KBM-7 (cell line): ENCODE measurements around the gene CDKAL1.
"Not testable (repeated sequence)": the region's sequence is repeated elsewhere in the genome, so short reads cannot be mapped to it uniquely, and the experiment has no call there.

ENCODE experiments used
- DNase-seq: peaks from one replicate; pipeline ENCODE4 v3.0.0-alpha.2; 2015
- in situ Hi-C: fragments of 300-500 bp; cut with MboI; formaldehyde crosslinking; loops from 2 replicates; pipeline ENCODE4 v1.14.3; 2020; ENCODE audit warnings: low sequenced_read_pairs, low pct_unique_long_range_greater_than_20kb, mixed read lengths

Gene CDKAL1

DNA sequence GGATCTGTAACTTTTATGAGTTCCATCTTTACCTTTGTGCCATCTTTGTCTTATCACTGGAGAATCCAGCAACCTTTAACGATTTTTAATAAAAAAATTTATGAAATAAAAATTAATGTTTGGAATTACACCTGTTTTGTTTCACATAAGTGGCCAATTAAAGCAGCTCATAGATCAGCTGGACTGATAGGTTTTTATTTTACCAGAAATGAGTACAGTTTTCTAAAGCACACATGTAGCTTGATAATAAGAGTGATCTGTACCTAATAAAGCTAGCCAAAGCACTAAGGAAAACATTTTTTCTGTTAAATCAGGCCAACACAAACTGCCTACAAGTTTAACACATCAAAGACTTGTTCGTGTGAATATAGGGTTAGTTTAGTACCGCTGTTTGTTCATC lies 500.1 kb downstream of the CDKAL1 start:
- in situ Hi-C loops: no loop called here
- DNase-seq: no peak

DNA sequence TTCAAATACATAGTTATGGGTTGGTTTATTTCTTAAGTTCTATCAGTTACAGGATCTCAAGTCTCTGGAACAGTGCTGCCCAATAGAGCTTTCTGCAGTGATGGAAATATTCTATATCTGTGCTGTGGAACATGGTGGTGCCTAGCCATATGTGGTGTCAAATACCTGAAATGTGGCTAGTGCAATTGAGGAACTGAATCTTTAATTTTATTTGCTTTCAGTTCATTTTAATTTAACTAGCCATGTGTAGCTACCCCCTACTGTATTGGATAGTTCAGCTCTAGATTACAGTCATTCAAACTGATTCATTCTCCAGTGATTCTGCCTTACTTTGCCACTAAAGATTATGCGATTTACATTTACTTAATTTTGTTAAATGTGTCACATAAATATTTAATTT lies 503.2 kb downstream of the CDKAL1 start:
- DNase-seq: no peak
- in situ Hi-C loops: no loop called here

DNA sequence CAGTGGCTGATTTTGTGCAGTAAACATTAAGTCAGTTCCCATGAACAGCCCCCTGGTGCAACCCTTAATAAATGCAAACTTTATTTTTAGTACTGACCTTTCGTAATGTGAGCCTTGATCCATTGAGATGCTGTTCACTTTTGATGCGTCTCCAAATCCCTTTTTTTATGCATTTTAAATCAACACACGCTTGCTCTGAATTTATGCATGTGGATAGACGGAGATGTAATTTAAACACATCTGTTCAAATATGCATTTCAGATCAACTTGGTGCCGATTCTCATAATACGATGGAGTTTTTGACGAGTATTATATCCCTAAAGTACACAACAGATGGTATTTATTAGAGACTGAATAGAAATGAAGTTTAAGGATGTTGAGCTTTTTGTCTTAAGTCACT lies 505.7 kb downstream of the CDKAL1 start:
- no peak for DNase-seq
- in situ Hi-C loops: no loop called here

DNA sequence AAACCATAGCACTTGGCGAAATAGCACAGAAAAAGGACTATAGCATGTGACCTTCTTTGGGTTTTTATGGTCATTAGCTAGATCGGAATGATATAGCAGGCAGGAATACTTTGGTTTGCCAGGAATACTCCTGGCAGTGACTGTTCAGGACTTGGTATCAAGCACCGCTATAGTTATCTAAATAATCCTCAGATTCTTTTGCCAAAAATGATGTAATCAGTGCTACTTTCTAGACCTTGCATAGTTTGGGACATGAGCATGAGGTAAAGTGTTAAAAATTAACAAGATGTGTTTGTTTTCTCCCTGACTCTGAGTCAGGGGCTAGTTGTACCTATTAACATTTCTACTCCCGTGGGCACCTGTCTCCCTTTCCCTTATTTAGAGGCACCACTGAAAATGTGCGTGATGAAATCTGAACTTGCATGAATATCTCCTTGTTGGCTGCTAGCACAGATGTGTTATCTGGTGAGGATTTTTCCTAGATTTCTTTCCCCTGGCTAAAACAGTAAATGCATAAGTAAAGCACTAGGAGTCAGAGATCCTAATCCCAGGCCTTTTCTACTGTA lies 511.0 kb downstream of the CDKAL1 start:
- in situ Hi-C loops: no loop called here
- no peak for DNase-seq

DNA sequence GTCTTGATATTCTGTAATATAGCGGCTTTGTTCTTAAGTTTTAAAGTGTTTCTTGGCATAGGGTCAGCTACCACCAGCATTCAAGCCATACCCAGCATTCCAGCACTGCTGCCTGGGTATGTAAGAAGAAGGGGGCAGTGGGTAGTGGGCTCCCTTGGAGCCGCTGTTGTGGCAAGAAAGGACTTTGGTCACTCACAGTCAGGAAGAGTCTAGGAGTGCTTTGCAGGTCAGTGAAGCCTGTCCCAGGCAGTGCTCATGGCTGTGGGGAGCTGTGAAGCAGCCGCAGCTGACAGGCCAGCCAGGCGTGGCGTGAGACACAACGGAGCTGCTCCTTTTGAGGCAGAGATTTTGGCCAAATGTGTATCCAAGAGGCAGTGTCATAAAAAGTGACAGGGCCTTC lies 512.0 kb downstream of the CDKAL1 start:
- in situ Hi-C loops: no loop called here
- DNase-seq: no peak

DNA sequence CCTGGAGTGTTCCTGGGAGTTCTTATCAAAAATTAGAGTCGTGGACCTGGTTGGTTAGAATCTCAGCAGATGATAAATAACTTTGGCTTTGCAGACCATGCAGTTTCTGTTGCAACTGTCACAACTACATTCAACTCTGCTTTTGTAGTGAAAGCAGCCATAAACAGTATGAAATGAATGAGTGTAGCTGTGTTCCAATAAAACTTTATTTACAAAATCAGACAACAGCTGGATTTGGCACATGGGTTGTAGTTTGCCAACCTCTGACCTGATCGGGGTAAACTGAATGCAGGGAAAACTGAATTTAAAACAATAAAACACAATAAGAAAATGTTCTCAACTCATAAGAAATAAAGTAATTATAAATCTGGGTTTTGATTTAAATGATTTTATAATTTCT lies 513.8 kb downstream of the CDKAL1 start:
- in situ Hi-C loops: no loop called here
- no peak for DNase-seq

DNA sequence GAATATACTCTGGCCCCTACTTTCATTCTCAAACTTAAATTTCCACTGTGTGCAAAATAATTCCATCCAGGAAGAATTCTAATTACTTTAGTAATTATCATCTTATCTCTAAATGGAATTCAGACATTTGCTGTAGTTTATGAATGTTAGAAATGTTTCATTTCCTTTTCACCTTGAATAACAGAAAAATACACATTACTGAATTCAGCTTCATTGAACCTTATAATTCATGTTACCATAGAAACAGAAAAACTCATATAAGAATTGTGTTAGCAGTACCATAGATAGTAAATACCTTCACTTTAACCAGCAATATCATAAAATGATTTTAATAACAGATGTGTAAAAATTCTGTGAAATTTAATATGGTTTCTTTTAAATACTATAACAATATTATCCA lies 514.9 kb downstream of the CDKAL1 start:
- in situ Hi-C loops: no loop called here
- no peak for DNase-seq

DNA sequence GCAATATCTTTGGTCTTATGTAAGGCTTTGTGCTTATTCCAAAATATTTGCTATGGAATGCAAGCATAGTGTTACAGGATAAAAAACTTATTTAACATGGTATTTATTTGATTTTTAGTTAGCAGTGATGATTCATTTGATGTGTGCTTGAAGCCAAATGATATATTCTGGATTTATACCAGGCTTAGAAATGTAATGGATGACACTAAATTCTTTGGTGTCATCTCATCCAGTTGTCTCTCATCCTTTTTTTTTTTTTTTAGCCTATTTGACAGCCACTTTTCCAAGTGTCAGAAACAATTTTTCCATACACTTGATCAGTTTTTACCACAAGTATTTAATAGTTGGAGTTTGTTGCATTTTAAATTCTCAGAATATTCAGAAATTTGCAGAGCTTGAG lies 515.3 kb downstream of the CDKAL1 start:
- DNase-seq: no peak
- in situ Hi-C loops: no loop called here

DNA sequence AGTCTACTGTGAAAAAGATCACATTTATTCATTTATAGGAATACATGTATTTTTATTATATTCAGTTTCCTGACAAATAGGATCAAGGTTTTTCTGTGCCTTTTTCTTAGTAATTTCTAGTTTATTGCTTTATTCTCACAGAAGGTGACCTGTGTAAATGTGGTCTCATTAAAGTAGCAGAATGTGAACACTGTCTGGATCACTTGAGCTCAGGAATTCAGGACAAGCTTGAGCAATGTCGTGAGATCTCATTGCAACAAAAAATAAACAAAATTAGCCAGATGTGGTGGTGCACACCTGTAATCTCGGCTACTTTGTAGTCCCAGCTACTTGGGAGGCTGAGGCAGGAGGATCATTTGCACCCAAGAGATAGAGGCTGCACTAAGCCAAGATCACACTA lies 516.7 kb downstream of the CDKAL1 start:
- DNase-seq: no peak
- in situ Hi-C loops: no loop called here

DNA sequence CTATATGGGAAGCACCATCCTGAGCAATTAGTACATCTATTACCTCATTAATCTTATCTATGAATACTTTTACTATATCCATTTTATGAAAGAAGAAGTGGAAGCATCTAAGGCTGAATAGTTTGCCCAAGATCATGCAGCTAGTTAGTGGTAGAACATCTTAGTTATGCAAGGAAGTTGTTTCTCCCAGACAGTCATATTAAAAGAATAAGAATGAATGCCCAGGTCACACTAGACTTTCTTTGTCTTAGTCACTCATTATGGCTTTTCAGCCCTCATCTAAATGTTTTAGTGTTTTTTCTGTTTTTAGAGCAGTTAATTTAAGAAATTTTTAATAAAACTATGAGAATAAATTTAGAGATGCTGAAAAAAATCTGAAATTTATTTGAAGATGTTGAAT lies 517.5 kb downstream of the CDKAL1 start:
- in situ Hi-C loops: no loop called here
- DNase-seq: no peak

DNA sequence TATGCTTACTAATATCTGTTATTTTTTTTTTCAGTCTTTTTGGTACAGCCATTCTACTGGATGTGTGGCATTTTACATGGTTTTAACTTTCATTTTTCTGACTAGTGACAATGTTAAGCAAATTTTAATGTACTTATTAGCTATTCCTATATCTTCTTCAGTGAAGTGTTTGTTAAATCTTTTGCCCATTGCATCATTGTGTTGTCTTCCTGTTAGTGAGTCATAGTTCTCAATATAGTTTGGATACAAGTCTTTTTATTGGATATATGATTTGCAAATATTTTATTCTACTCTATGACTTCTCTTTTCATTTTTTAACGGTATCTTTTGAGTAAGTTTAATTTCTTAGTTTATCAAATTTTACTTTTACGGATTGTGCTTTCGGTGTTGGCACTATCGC lies 519.4 kb downstream of the CDKAL1 start:
- DNase-seq: no peak
- in situ Hi-C loops: no loop called here

DNA sequence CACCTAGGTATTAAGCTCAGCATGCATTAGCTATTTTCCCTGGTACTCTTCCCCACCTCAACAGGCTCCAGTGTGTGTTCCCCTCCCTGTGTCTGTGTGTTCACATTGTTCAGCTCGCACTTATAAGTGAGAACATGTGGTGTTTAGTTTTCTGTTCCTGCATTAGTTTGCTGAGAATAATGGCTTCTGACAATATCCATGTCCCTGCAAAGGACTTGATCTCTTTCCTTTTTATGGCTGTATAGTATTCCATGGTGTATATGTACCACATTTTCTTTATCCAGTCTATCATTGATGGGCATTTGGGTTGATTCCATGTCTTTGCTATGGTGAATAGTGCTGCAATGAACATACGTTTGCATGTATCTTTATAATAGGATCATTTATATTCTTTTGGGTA lies 521.2 kb downstream of the CDKAL1 start:
- in situ Hi-C loops, DNase-seq: not testable (repeated sequence)

DNA sequence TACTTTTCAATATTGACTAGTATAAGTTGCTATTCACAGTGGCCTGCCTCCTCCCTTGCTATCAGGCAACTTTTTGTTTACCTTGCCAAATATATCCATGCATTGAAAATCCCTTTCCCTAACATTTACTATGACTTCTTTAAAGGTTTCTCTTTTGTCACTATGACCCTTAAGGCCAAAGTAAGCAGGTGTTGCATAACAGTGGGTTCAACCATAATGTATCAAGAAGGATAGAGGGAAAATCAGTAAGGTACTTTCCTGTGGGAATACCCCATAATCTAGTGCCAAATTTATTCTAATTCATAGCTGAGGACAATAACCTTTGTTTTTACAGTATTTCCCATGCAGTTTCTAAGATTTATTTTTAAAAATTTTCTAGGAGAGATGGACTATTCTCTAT lies 527.6 kb downstream of the CDKAL1 start:
- no peak for DNase-seq
- in situ Hi-C loops: no loop called here

DNA sequence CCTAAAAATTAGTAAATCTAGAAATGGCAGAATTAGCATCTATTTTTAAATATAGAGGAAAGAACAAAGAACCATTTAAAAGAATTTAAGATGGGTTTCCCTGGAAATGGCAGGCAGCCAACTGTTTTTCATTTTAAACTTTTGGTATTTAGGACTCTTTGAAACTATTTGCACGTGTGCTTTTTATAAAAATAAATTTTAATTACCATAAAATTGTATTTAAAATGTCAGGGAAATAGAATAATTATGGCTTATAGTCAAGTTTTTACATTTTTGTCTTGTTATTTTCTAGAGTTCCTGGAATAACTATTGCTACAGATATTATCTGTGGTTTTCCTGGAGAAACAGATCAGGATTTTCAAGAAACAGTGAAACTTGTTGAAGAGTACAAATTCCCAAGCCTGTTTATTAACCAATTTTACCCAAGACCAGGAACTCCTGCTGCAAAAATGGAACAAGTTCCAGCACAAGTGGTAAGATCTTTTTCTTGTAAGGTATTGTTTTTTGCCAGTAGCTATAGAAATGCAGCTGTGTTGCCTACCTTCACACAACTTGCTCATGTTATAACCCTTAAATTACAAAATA lies 530.6 kb downstream of the CDKAL1 start:
- no peak for DNase-seq
- in situ Hi-C loops: no loop called here

DNA sequence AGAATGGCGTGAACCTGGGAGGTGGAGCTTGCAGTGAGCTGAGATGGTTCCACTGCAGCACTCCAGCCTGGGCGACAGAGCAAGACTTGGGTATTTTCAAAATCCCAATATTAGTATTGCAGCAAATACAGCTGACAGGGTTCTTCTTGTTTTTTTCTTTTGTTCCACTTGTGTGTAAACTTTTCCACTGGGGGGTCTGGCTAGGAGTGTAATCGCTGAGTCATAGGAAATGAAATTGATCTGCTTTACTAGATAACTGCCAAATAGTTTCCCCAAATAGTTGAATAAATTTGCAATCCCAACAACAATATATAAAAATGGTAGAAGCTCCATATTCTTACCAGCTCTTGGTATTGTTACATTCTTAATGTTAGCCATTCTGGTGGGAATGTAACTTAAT lies 533.3 kb downstream of the CDKAL1 start:
- in situ Hi-C loops: no loop called here
- no peak for DNase-seq

DNA sequence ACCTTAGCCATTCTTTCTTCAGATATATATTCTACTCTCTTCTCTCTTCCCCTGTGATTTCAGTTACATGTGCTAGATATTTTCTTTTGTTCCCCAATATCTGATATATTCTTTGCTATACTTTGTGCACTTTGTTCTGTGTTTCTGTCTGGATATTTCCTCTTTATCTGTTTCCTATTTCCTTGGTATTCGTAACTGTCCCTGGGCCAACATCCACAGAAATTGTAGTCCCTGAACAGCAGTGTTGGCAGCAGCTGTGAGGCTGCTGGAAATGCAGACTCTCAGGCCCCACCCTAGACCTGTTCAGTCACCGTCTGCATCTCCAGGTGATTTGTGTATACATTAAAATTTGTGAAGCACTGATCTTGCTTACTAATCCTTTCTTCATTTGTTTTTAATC lies 536.4 kb downstream of the CDKAL1 start:
- no peak for DNase-seq
- in situ Hi-C loops: no loop called here

DNA sequence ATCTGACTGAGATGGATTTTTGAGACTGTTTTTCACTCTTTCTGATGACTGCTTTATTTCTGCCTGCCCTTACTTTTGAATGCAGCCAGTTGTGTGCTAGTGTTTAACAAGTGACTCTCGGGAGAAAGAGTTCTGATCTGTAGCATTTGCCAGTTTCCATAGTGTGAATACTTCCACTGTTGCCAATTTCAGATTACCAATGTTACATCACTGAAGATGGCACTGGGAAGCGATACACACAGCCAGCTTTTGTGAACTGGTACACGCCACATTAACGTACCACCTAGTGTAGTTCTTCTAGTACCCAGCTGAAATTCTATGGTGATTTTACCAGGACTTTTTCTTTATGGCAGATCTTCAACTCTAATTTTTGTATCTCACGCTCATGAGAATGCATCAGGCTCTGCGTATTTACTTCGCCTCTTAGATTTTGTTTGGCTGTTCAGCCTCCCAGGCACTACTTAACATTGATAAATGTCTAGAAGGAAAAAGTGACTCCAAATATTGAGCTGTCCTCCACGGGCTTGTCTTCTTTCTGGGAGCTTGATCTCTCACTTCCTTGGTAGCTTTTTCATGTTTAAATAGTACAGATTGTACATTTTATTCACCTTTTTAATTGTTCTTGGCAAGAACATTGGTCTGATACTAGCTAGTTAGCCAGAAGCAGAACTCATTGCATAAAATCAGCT lies 537.7 kb downstream of the CDKAL1 start:
- no peak for DNase-seq
- in situ Hi-C loops: no loop called here

DNA sequence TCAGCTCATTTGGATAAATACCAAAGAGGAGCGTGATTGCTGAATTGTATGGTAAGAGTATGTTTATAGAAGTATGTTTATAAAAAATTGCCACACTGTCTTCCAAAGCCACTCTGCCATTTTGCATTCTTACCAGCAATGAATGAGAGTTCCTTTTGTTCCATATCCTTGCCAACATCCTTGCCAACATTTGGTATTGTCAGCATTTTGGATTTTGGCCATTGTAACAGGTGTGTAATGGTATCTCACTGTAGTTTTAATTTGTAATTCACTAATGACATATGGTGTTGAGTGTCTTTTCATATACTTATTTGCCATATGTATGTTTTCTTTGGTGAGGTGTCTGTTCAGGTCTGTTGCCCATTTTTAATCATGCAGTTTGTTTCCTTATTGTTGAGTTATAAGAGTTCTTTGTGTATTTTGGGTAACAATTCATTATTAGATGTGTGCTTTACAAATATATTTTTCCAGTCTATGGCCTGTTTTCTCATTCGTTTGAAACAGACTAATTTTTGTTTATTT lies 539.1 kb downstream of the CDKAL1 start:
- in situ Hi-C loops: no loop called here
- DNase-seq: no peak

DNA sequence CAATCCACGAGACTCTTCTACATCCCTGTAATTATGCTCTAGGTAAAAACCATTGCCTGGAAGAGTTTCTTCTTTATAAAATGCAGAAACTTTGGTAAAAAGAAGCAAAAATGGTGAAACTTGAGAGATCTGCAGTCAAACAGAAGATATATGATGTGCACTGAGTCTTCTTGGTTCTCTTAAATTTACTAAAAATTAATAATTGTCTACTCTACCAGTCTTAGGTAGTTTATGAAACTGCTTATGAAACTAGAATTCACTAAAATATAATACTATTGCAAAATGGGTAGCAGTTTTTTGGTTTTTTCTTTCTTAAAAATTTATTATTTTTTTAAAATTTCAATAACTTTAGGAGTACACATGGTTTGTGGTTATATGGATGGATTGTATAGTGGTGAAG lies 540.2 kb downstream of the CDKAL1 start:
- in situ Hi-C loops: no loop called here
- DNase-seq: no peak

DNA sequence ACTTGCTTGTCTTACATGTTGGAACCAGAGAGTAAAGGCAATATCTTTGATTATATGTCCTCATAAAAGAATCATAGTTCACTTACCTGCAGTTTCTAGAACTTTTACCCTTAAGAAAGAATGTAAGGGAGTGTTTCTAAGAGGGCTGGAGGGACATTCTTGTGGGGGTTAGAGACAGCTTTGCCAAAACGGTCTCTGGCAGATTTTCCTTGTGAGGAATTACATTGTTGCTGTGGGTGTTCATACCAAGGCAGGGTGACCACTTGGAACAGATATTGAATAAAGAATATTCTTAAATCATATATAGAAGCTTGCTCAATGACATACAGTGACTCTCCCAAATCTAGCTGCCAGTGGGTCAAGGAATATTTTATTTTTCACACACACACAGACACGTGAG lies 541.7 kb downstream of the CDKAL1 start:
- DNase-seq: no peak
- in situ Hi-C loops: no loop called here

DNA sequence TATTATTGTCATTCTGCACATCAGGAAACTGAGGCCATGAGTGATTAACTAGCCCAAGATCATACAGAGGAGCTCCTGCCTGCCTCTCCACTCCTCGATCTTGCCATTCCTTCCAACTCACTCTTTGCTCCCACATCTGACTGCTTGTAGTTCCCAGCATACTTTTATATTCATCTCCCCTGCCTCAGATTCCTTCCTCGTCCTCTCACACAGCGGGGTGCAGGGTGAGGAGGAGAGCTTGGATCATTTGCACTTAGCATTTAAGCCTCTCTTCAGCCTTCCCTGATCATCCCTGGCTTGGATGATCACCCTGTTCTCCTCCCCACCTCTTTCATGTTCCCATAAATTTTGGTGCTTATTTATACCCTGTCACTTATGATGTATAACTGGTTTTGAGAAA lies 544.2 kb downstream of the CDKAL1 start:
- no peak for DNase-seq
- in situ Hi-C loops: no loop called here
